ENCODE results near the gene CIDEB. TPM values are rescaled to one million over a fixed set of nuclear protein-coding genes. Genes with fewer than 3 reads are reported as not detected.

CIDEB gene
- total and polyA plus RNA-seq, 12 donors = 16.4 to 80.3 (median 39.0) TPM

GRCh38 chr14:24277606-24278321 lies 30.0 kb downstream of the CIDEB start:
- intact Hi-C loops (cut with DNase I) = no loop called here
- no peaks in the 10 kb centered on the region for H3K9me3 ChIP-seq (replicated peaks in 1 of 3)
- WGBS, 4 donors = 60 to 81% (median 76%) methylated on average over 11 of the region's 11 CpGs
- DNase-seq = peak in 4 of 7 donors; percentile 26 to 62 (median 44)
- no peaks in the 10 kb centered on the region for H3K36me3 ChIP-seq (replicated peaks in 1 of 2)
- no peak overlapping the region for H3K4me3 ChIP-seq
- H3K4me1 ChIP-seq (replicated peaks in 1 of 2) = peaks cover 0 to 16% of the 10 kb centered on the region in 2 donors
- H3K27me3 ChIP-seq = no peaks in the 10 kb centered on the region
- H3K27ac ChIP-seq = peak overlapping the region in 2 of 5 donors; percentile 26 to 42
- no peak for TF ChIP-seq CTCF (IDR thresholded peaks at IDR 0.05)
- no peak for TF ChIP-seq POLR2A (IDR thresholded peaks at IDR 0.05)

- 80 to 87% (median 85%) methylated on average over 6 of the region's 6 CpGs for WGBS, 4 donors
- peaks cover under 1 to 22% of the 10 kb centered on the region in 2 donors for H3K4me1 ChIP-seq (replicated peaks in 1 of 2)
- H3K36me3 ChIP-seq (replicated peaks in 1 of 2) = no peaks in the 10 kb centered on the region
- intact Hi-C loops (cut with DNase I) = no loop called here
- H3K27me3 ChIP-seq = no peaks in the 10 kb centered on the region
- no peaks in the 10 kb centered on the region for H3K9me3 ChIP-seq (replicated peaks in 1 of 3)
- H3K4me3 ChIP-seq = no peak overlapping the region
- peak overlapping the region in 2 of 5 donors; percentile 26 to 42 for H3K27ac ChIP-seq
- no peak for TF ChIP-seq POLR2A (IDR thresholded peaks at IDR 0.05)
- TF ChIP-seq CTCF (IDR thresholded peaks at IDR 0.05) = no peak
- no peak for DNase-seq
Observed at GRCh38 chr14:24277071-24277470, 30.7 kb downstream of the CIDEB start.

GRCh38 chr14:24274101-24274543 lies 33.7 kb downstream of the CIDEB start:
- peaks cover 5 to 22% of the 10 kb centered on the region in 2 donors for H3K4me1 ChIP-seq (replicated peaks in 1 of 2)
- no peaks in the 10 kb centered on the region for H3K9me3 ChIP-seq (replicated peaks in 1 of 3)
- no peaks in the 10 kb centered on the region for H3K36me3 ChIP-seq (replicated peaks in 1 of 2)
- no peak overlapping the region for H3K4me3 ChIP-seq
- intact Hi-C loops (cut with DNase I) = no loop called here
- H3K27ac ChIP-seq = peak overlapping the region in 1 of 5 donors; percentile 29
- 61 to 81% (median 79%) methylated on average over 3 of the region's 3 CpGs for WGBS, 4 donors
- DNase-seq = peak in 1 of 7 donors; percentile 72
- no peaks in the 10 kb centered on the region for H3K27me3 ChIP-seq
- no peak for TF ChIP-seq POLR2A (IDR thresholded peaks at IDR 0.05)
- TF ChIP-seq CTCF (IDR thresholded peaks at IDR 0.05) = no peak

- TF ChIP-seq CTCF (IDR thresholded peaks at IDR 0.05) (no peak), POLR2A (IDR thresholded peaks at IDR 0.05) (no peak)
- DNase-seq = no peak
- intact Hi-C loops (cut with DNase I) = no loop called here
- 47 to 83% (median 74%) methylated on average over 3 of the region's 3 CpGs for WGBS, 4 donors
- Histone ChIP-seq H3K4me3 (no peak overlapping the region), H3K27ac (peak overlapping the region in 1 of 5 donors; percentile 29), H3K27me3 (no peaks in the 10 kb centered on the region), H3K4me1 (replicated peaks in 1 of 2) (peaks cover 5 to 22% of the 10 kb centered on the region in 2 donors), H3K9me3 (replicated peaks in 1 of 3) (no peaks in the 10 kb centered on the region), H3K36me3 (replicated peaks in 1 of 2) (no peaks in the 10 kb centered on the region)
Observed at GRCh38 chr14:24273422-24273998, 34.3 kb downstream of the CIDEB start.

Data from adrenal gland (tissue), 12 donors.